NCI-H2081 (cell line): Measurements from ENCODE around the gene CCNT2.
"Not testable (repeated sequence)": the region's sequence is repeated elsewhere in the genome, so short reads cannot be mapped to it uniquely, and the experiment has no call there.

ENCODE experiments used
- DNase-seq, 2 experiments: peaks; one replicate each; lab custom pipeline; 2025; lab: John Stamatoyannopoulos, UW

CCNT2 gene

GRCh38 chr2:134918526-134919340, at the start of gene CCNT2:
Gene CCNT2 (plus strand): TSS chr2:134918822. CDS start chr2:134918855, 33 bp downstream.
- peak; percentile 98 for DNase-seq

GRCh38 chr2:134869946-134870736, 48.5 kb upstream of the CCNT2 start:
- no peak for DNase-seq

GRCh38 chr2:134873152-134873551, 45.5 kb upstream of the CCNT2 start:
- no peak for DNase-seq

- DNase-seq: no peak
These were observed 43.3 kb upstream of the CCNT2 start for GRCh38 chr2:134875309-134875708.

- no peak for DNase-seq
These were observed 35.8 kb upstream of the CCNT2 start for GRCh38 chr2:134882773-134883172.

GRCh38 chr2:134883552-134884293, 34.9 kb upstream of the CCNT2 start:
- no peak for DNase-seq

GRCh38 chr2:134884435-134884834, 34.2 kb upstream of the CCNT2 start:
- DNase-seq: no peak

- DNase-seq: no peak
These were observed 26.2 kb upstream of the CCNT2 start for GRCh38 chr2:134892282-134893035.

GRCh38 chr2:134897932-134898331, 20.7 kb upstream of the CCNT2 start:
- DNase-seq: peak in 1 of 2 experiments; percentile 6

GRCh38 chr2:134899204-134899603, 19.4 kb upstream of the CCNT2 start:
- no peak for DNase-seq

- no peak for DNase-seq
These were observed 18.5 kb upstream of the CCNT2 start for GRCh38 chr2:134900151-134900550.

- not testable (repeated sequence) for DNase-seq
These were observed 14.9 kb upstream of the CCNT2 start for GRCh38 chr2:134903701-134904100.

GRCh38 chr2:134905168-134905567, 13.5 kb upstream of the CCNT2 start:
- DNase-seq: no peak

- no peak for DNase-seq
These were observed 11.9 kb upstream of the CCNT2 start for GRCh38 chr2:134906726-134907125.

- DNase-seq: not testable (repeated sequence)
These were observed 11.0 kb upstream of the CCNT2 start for GRCh38 chr2:134907441-134908116.

GRCh38 chr2:134910763-134911399, 7.7 kb upstream of the CCNT2 start:
- no peak for DNase-seq

- no peak for DNase-seq
These were observed 7.2 kb upstream of the CCNT2 start for GRCh38 chr2:134911400-134911785.

- DNase-seq: no peak
These were observed 6.3 kb upstream of the CCNT2 start for GRCh38 chr2:134912361-134912760.

- DNase-seq: no peak
These were observed 1.2 kb upstream of the CCNT2 start for GRCh38 chr2:134917360-134917865.

GRCh38 chr2:134917888-134918525, 615 bp upstream of the CCNT2 start:
- DNase-seq: peak; percentile 95 to 97
